OCI-LY3 (cell line): ENCODE results near the gene CENPL.

ENCODE experiments used
- EZH2phosphoT487 ChIP-seq: fragments of 200-600 bp; shearing (Covaris generic); IDR thresholded peaks from 2 replicates; pipeline ENCODE4 v1.6.1; 2018; ENCODE audit warnings: antibody characterized with exemption, mixed run types, low read depth
- TF ChIP-seq, protein P1 (sequence below): fragments of 200-600, 300-600 bp; sonication (generic); IDR thresholded peaks from 2 replicates; pipeline ENCODE4 v1.5.1; 2014; ENCODE audit warnings: antibody characterized with exemption, low read length, low read depth

DNA sequence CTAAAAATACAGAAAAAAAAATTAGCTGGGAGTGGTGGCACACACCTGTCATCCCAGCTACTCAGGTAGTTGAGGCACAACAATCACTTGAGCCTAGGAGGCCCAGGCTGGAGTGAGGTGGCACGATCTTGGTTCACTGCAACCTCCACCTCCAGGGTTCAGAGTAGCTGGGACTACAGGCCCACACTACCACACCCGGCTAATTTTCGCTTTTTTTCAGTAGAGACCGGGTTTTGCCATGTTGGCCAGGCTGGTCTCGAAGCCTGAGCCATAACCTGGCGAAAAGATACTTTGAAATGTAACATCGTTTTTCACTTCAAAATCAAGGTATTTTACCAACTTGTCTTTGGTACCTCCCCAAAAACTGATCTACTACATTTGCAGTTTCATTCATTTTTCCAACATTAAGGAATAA is 37.1 kb upstream of the CENPL start:
- TF ChIP-seq, protein P1, sequence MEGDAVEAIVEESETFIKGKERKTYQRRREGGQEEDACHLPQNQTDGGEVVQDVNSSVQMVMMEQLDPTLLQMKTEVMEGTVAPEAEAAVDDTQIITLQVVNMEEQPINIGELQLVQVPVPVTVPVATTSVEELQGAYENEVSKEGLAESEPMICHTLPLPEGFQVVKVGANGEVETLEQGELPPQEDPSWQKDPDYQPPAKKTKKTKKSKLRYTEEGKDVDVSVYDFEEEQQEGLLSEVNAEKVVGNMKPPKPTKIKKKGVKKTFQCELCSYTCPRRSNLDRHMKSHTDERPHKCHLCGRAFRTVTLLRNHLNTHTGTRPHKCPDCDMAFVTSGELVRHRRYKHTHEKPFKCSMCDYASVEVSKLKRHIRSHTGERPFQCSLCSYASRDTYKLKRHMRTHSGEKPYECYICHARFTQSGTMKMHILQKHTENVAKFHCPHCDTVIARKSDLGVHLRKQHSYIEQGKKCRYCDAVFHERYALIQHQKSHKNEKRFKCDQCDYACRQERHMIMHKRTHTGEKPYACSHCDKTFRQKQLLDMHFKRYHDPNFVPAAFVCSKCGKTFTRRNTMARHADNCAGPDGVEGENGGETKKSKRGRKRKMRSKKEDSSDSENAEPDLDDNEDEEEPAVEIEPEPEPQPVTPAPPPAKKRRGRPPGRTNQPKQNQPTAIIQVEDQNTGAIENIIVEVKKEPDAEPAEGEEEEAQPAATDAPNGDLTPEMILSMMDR = no peak
- no peak for TF ChIP-seq EZH2phosphoT487
